Mucosa of descending colon (tissue), 3 donors: ENCODE measurements around the gene THOC6. TPM values are rescaled to one million over a fixed set of nuclear protein-coding genes. Genes with fewer than 3 reads are reported as not detected.

Experiments
- ATAC-seq: fragments of 200-7000 bp; cut with Tn5 transposase; one replicate; pipeline ENCODE4 v1.9.1; 2020; ENCODE audit warnings: mild to moderate bottlenecking, moderate library complexity
- DNase-seq, 3 donors: peaks; one replicate each; pipeline ENCODE4 v3.0.0-alpha.2; 2020
- H3K36me3 ChIP-seq: fragments of 200-600 bp; one replicate; pipeline ENCODE4 v1.8.0; 2021; ENCODE audit warnings: low read depth, mild to moderate bottlenecking
- H3K4me1 ChIP-seq: fragments of 200-600 bp; one replicate; pipeline ENCODE4 v1.8.0; 2021; ENCODE audit warnings: low read depth, mild to moderate bottlenecking
- H3K4me3 ChIP-seq: fragments of 200-600 bp; one replicate; pipeline ENCODE4 v1.8.0; 2021; ENCODE audit warnings: mild to moderate bottlenecking
- H3K9me3 ChIP-seq: fragments of 200-600 bp; one replicate; pipeline ENCODE4 v1.8.0; 2021; ENCODE audit warnings: mild to moderate bottlenecking
- CTCF ChIP-seq: fragments of 200-600 bp; IDR thresholded peaks from one replicate; pipeline ENCODE4 v1.8.0; 2022; ENCODE audit warnings: antibody characterized with exemption, mild to moderate bottlenecking
- intact Hi-C, 2 donors: fragments of 100-400 bp; cut with DNase I in 1 of 2; cut with micrococcal nuclease in 1 of 2; formaldehyde crosslinking; loops; one replicate each; pipeline versions ENCODE4 v1.11.0 to v1.11.1; 2022; cut with DNase I, micrococcal nuclease
- total RNA-seq, 3 donors: library from RNA; stranded (reverse); fragmentation: NEBNext Ultra II Directional in 2 of 3; extraction: Animal tissue kit (Norgen Biotek cat#: 25700) in 2 of 3; gene quantifications; one replicate each; pipeline versions ENCODE4 v1.2.1 to v1.2.4, GENCODE V29; 2021 to 2023
- donor health status: DM: no; HTN: no; CAD: no; lungs with moderate emphysema.
- donor health status: DM: no; HTN: no; CAD: no.
- donor health status: DM: no; HTN: yes; CAD: no.

THOC6 gene
- total RNA-seq, 3 donors from 2014 or later, result 23.7 to 26.0 (median 25.7) TPM

- peak in 2 of 3 donors; percentile 18 to 43 for DNase-seq
- Histone ChIP-seq H3K9me3 (no peaks in the 10 kb centered on the region), H3K4me1 (no peaks in the 10 kb centered on the region), H3K4me3 (no peak overlapping the region), H3K36me3 (no peaks in the 10 kb centered on the region)
- TF ChIP-seq CTCF, result no peak
- intact Hi-C loops, result no loop called here
- ATAC-seq, result no peak
Measured at GRCh38 chr16:3076577-3076976, 52.7 kb downstream of the THOC6 start.

Other genes starting within 250 kb of the THOC6 start
- 100 to 1,000 TPM; 231 to 296 (median 285) TPM for gene ELOB, start 246.8 kb upstream of the THOC6 start, total RNA-seq
- gene PRSS33, start 236.5 kb upstream of the THOC6 start, total RNA-seq, result not detected
- not detected for gene PRSS41, start 225.6 kb upstream of the THOC6 start, total RNA-seq
- 1 to 10 TPM in 1 of 3 donors, under 1 TPM in 2; 0.51 to 4.1 (median 0.58) TPM for gene PRSS21, start 206.8 kb upstream of the THOC6 start, total RNA-seq
- 10 to 100 TPM in 2 of 3 donors, 1 to 10 TPM in 1; 6.8 to 40.7 (median 24.3) TPM for gene ZG16B, start 193.7 kb upstream of the THOC6 start, total RNA-seq
- 10 to 100 TPM in 1 of 3 donors, 1 to 10 TPM in 2; 1.6 to 29.0 (median 1.9) TPM for gene PRSS22, start 165.9 kb upstream of the THOC6 start, total RNA-seq
- 10 to 100 TPM; 23.3 to 26.9 (median 25.3) TPM for gene FLYWCH2, start 140.8 kb upstream of the THOC6 start, total RNA-seq
- 10 to 100 TPM; 26.6 to 46.0 (median 34.3) TPM for gene FLYWCH1, start 112.1 kb upstream of the THOC6 start, total RNA-seq
- gene KREMEN2, start 59.8 kb upstream of the THOC6 start, total RNA-seq, result 1 to 10 TPM in 2 of 3 donors, under 1 TPM in 1; 0.22 to 1.7 (median 1.3) TPM
- gene PAQR4, start 54.7 kb upstream of the THOC6 start, total RNA-seq, result 10 to 100 TPM in 1 of 3 donors, 1 to 10 TPM in 2; 4.2 to 16.1 (median 8.0) TPM
- gene PKMYT1, start 43.6 kb upstream of the THOC6 start, total RNA-seq, result 10 to 100 TPM in 1 of 3 donors, 1 to 10 TPM in 2; 3.1 to 20.0 (median 6.9) TPM
- gene CLDN9, start 11.1 kb upstream of the THOC6 start, total RNA-seq, result under 1 TPM; 0.14 to 0.61 (median 0.47) TPM
- gene CLDN6, start 5.9 kb upstream of the THOC6 start, total RNA-seq, result not detected
- gene TNFRSF12A, start 3.7 kb upstream of the THOC6 start, total RNA-seq, result 1 to 10 TPM; 5.4 to 8.6 (median 6.7) TPM
- 10 to 100 TPM; 19.7 to 33.3 (median 26.5) TPM for gene HCFC1R1, start 93 bp upstream of the THOC6 start, total RNA-seq
- 100 to 1,000 TPM in 1 of 3 donors, 10 to 100 TPM in 2; 49.1 to 102 (median 75.5) TPM for gene BICDL2, start 12.9 kb downstream of the THOC6 start, total RNA-seq
- 1 to 10 TPM in 2 of 3 donors, under 1 TPM in 1; 0.69 to 4.0 (median 2.1) TPM for gene MMP25, start 22.5 kb downstream of the THOC6 start, total RNA-seq
- gene IL32, start 41.6 kb downstream of the THOC6 start, total RNA-seq, result 100 to 1,000 TPM; 394 to 627 (median 413) TPM
- not detected for gene ZSCAN10, start 75.3 kb downstream of the THOC6 start, total RNA-seq
- 10 to 100 TPM in 2 of 3 donors, 1 to 10 TPM in 1; 8.5 to 10.2 (median 10.2) TPM for gene ZNF205, start 88.6 kb downstream of the THOC6 start, total RNA-seq
- gene ZNF213, start 111.0 kb downstream of the THOC6 start, total RNA-seq, result 10 to 100 TPM; 10.3 to 18.1 (median 14.1) TPM
- not detected for gene OR1F1, start 164.2 kb downstream of the THOC6 start, total RNA-seq
- 1 to 10 TPM; 6.6 to 8.0 (median 8.0) TPM for gene ZNF200, start 211.1 kb downstream of the THOC6 start, total RNA-seq
- gene MEFV, start 232.6 kb downstream of the THOC6 start, total RNA-seq, result 1 to 10 TPM in 2 of 3 donors, under 1 TPM in 1; 0.61 to 2.2 (median 1.6) TPM